Measurements from ENCODE around the gene COTL1. TPM values are rescaled to one million over a fixed set of nuclear protein-coding genes. Genes with fewer than 3 reads are reported as not detected.

The COTL1 gene
- total RNA-seq, 1 donor from 2014 or later = 37.6 TPM

GRCh38 chr16:84554627-84555328 is 63.1 kb downstream of the COTL1 start:
- H3K27me3 Mint-ChIP-seq = peaks cover 3% of the 10 kb centered on the region
- DNase-seq (ENCODE audit: low spot score, unreplicated experiment) = no peak
- no peaks in the 10 kb centered on the region for H3K36me3 Mint-ChIP-seq (ENCODE audit: insufficient read depth)
- H3K27ac Mint-ChIP-seq = no peak overlapping the region
- TF ChIP-seq CTCF (IDR thresholded peaks at IDR 0.05; ENCODE audit: unreplicated experiment) = no peak
- no peak overlapping the region for H3K4me3 Mint-ChIP-seq (ENCODE audit: low read depth)
- H3K9me3 Mint-ChIP-seq (ENCODE audit: low read depth) = no peaks in the 10 kb centered on the region
- peaks cover 24% of the 10 kb centered on the region for H3K4me1 Mint-ChIP-seq (ENCODE audit: low read depth)

- Mint-ChIP-seq H3K36me3 (ENCODE audit: insufficient read depth) (no peaks in the 10 kb centered on the region), H3K27me3 (peaks cover 3% of the 10 kb centered on the region), H3K4me3 (ENCODE audit: low read depth) (no peak overlapping the region), H3K27ac (no peak overlapping the region), H3K9me3 (ENCODE audit: low read depth) (no peaks in the 10 kb centered on the region), H3K4me1 (ENCODE audit: low read depth) (peaks cover 30% of the 10 kb centered on the region)
- DNase-seq (ENCODE audit: low spot score, unreplicated experiment) = no peak
- no peak for TF ChIP-seq CTCF (IDR thresholded peaks at IDR 0.05; ENCODE audit: unreplicated experiment)
Measured at GRCh38 chr16:84553873-84554399, 63.9 kb downstream of the COTL1 start.

- DNase-seq (ENCODE audit: low spot score, unreplicated experiment) = no peak
- Mint-ChIP-seq H3K27me3 (peaks cover 3% of the 10 kb centered on the region), H3K27ac (no peak overlapping the region), H3K4me1 (ENCODE audit: low read depth) (peaks cover 28% of the 10 kb centered on the region), H3K9me3 (ENCODE audit: low read depth) (no peaks in the 10 kb centered on the region), H3K4me3 (ENCODE audit: low read depth) (no peak overlapping the region), H3K36me3 (ENCODE audit: insufficient read depth) (no peaks in the 10 kb centered on the region)
- no peak for TF ChIP-seq CTCF (IDR thresholded peaks at IDR 0.05; ENCODE audit: unreplicated experiment)
Measured at GRCh38 chr16:84552135-84552534, 65.7 kb downstream of the COTL1 start.

GRCh38 chr16:84550096-84550495 is 67.8 kb downstream of the COTL1 start:
- Mint-ChIP-seq H3K27ac (peak overlapping the region; percentile 79), H3K27me3 (peaks cover 3% of the 10 kb centered on the region), H3K4me3 (ENCODE audit: low read depth) (no peak overlapping the region), H3K9me3 (ENCODE audit: low read depth) (no peaks in the 10 kb centered on the region), H3K36me3 (ENCODE audit: insufficient read depth) (no peaks in the 10 kb centered on the region), H3K4me1 (ENCODE audit: low read depth) (peaks cover 20% of the 10 kb centered on the region)
- DNase-seq (ENCODE audit: low spot score, unreplicated experiment) = no peak
- no peak for TF ChIP-seq CTCF (IDR thresholded peaks at IDR 0.05; ENCODE audit: unreplicated experiment)

- peaks cover 3% of the 10 kb centered on the region for H3K27me3 Mint-ChIP-seq
- H3K9me3 Mint-ChIP-seq (ENCODE audit: low read depth) = no peaks in the 10 kb centered on the region
- DNase-seq (ENCODE audit: low spot score, unreplicated experiment) = no peak
- H3K4me3 Mint-ChIP-seq (ENCODE audit: low read depth) = no peak overlapping the region
- TF ChIP-seq CTCF (IDR thresholded peaks at IDR 0.05; ENCODE audit: unreplicated experiment) = no peak
- peak overlapping the region; percentile 80 for H3K27ac Mint-ChIP-seq
- no peaks in the 10 kb centered on the region for H3K36me3 Mint-ChIP-seq (ENCODE audit: insufficient read depth)
- peaks cover 14% of the 10 kb centered on the region for H3K4me1 Mint-ChIP-seq (ENCODE audit: low read depth)
Measured at GRCh38 chr16:84548971-84549844, 68.7 kb downstream of the COTL1 start.
